ENCODE measurements around the gene ZNF652. TPM values are rescaled to one million over a fixed set of nuclear protein-coding genes. Genes with fewer than 3 reads are reported as not detected.

Gene ZNF652
- total and polyA plus RNA-seq, 2 experiments from 2014 or later: 36.2 to 54.5 TPM

- Mint-ChIP-seq H3K27ac (peak overlapping the region; percentile 59), H3K36me3 (ENCODE audit: low read depth) (peaks cover 3% of the 10 kb centered on the region; the same call in 1 of the 3 replicates)
- ATAC-seq: no peak
Observed at GRCh38 chr17:49316258-49316570, 45.8 kb downstream of the ZNF652 start.

More at GRCh38 chr17:49316258-49316570, 45.8 kb downstream of the ZNF652 start:
- TF ChIP-seq CTCF (conservative IDR thresholded peaks at IDR 0.05; ENCODE audit: low read depth in 2 of 2): no peak
- TF ChIP-seq CREB1 (CRISPR knock-in tag; IDR thresholded peaks at IDR 0.05; ENCODE audit: low read depth): no peak
- TF ChIP-seq NANOG (IDR thresholded peaks at IDR 0.05; ENCODE audit: borderline replicate concordance): no peak
- no peak for TF ChIP-seq POLR2AphosphoS5 (IDR thresholded peaks at IDR 0.05; ENCODE audit: low read depth)
- no peak for TF ChIP-seq EZH2 (IDR thresholded peaks at IDR 0.05; ENCODE audit: low read depth, unreplicated experiment)
- no peak for TF ChIP-seq REST (IDR thresholded peaks at IDR 0.05; ENCODE audit: unreplicated experiment)
- TF ChIP-seq ZNF114 (CRISPR knock-in tag; IDR thresholded peaks at IDR 0.05): no peak
- TF ChIP-seq EZH2phosphoT487 (IDR thresholded peaks at IDR 0.05; ENCODE audit: unreplicated experiment): no peak
- TF ChIP-seq ZNF331 (CRISPR knock-in tag; IDR thresholded peaks at IDR 0.05; ENCODE audit: low read depth): no peak
- no peak for TF ChIP-seq JUNB (IDR thresholded peaks at IDR 0.05; ENCODE audit: unreplicated experiment)
- TF ChIP-seq ZNF462 (CRISPR knock-in tag; IDR thresholded peaks at IDR 0.05): no peak
- TF ChIP-seq ETS1 (IDR thresholded peaks at IDR 0.05): no peak
- no peak for TF ChIP-seq STAT1 (IDR thresholded peaks at IDR 0.05; ENCODE audit: unreplicated experiment)
- H3K27me3 Mint-ChIP-seq (ENCODE audit: insufficient read depth, low read depth, poor library complexity): peaks cover 8% of the 10 kb centered on the region
- Histone ChIP-seq H3K27ac (ENCODE audit: low read depth) (peak overlapping the region; percentile 67; the same call in 1 of the 2 replicates), H4K20me1 (replicated peaks; ENCODE audit: insufficient read depth) (no peaks in the 10 kb centered on the region), H3K4me2 (no peak overlapping the region), H3K9me2 (ENCODE audit: insufficient read depth) (no peaks in the 10 kb centered on the region), H3K4me3 (no peak overlapping the region), H3K79me2 (replicated peaks; ENCODE audit: insufficient read depth) (peaks cover 15% of the 10 kb centered on the region), H3K4me1 (ENCODE audit: insufficient read depth) (no peaks in the 10 kb centered on the region), H2AFZ (no peak overlapping the region), H3K36me3 (ENCODE audit: insufficient read depth) (no peaks in the 10 kb centered on the region), H3F3A (replicated peaks; ENCODE audit: low read depth) (no peaks in the 10 kb centered on the region), H3K27me3 (ENCODE audit: insufficient read depth) (no peaks in the 10 kb centered on the region)
- no peak for DNase-seq (ENCODE audit: low spot score)
- H3K4me1 Mint-ChIP-seq: peaks cover 8% of the 10 kb centered on the region
- no peak overlapping the region for H3K4me3 Mint-ChIP-seq
- H3K9me3 Mint-ChIP-seq: no peaks in the 10 kb centered on the region

All from GM23338 (cell line).